ENCODE results near the gene CHRNA5. TPM values are rescaled to one million over a fixed set of nuclear protein-coding genes. Genes with fewer than 3 reads are reported as not detected.

Gene CHRNA5
- total and polyA plus RNA-seq, 12 donors: 0.18 to 1.7 (median 1.3) TPM; not detected in 1

DNA sequence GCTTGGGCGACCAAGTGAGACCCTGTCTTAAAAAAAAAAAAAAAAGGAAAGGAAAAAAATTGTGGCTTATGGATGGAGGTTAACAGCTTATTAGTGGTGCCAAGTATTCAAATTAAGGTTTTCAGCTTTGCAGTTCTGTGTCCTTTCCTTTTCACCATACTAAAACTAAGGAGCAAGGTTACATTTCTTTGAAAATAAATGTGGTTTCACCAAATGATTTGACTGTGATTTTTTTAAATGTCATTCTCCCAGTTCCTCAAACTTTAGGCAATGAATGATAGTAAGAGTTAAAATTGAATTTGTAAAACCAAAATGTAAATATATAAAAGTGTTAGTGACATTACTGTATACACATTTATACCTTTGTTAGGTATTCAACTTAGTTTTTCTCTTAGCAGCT is 9.6 kb downstream of the CHRNA5 start:
- H3K27ac ChIP-seq: no peak overlapping the region
- 82 to 100% (median 88%) methylated on average over 1 of the region's 1 CpG for WGBS, 4 donors
- intact Hi-C loops (cut with DNase I): no loop called here
- H3K27me3 ChIP-seq: peaks cover 10% of the 10 kb centered on the region
- H3K4me1 ChIP-seq (replicated peaks in 1 of 2): no peaks in the 10 kb centered on the region
- no peak overlapping the region for H3K4me3 ChIP-seq
- H3K36me3 ChIP-seq (replicated peaks in 1 of 2): no peaks in the 10 kb centered on the region
- TF ChIP-seq, protein P1, sequence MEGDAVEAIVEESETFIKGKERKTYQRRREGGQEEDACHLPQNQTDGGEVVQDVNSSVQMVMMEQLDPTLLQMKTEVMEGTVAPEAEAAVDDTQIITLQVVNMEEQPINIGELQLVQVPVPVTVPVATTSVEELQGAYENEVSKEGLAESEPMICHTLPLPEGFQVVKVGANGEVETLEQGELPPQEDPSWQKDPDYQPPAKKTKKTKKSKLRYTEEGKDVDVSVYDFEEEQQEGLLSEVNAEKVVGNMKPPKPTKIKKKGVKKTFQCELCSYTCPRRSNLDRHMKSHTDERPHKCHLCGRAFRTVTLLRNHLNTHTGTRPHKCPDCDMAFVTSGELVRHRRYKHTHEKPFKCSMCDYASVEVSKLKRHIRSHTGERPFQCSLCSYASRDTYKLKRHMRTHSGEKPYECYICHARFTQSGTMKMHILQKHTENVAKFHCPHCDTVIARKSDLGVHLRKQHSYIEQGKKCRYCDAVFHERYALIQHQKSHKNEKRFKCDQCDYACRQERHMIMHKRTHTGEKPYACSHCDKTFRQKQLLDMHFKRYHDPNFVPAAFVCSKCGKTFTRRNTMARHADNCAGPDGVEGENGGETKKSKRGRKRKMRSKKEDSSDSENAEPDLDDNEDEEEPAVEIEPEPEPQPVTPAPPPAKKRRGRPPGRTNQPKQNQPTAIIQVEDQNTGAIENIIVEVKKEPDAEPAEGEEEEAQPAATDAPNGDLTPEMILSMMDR (IDR thresholded peaks at IDR 0.05): no peak
- TF ChIP-seq POLR2A (IDR thresholded peaks at IDR 0.05): no peak
- DNase-seq: no peak
- H3K9me3 ChIP-seq (replicated peaks in 1 of 3): no peaks in the 10 kb centered on the region

DNA sequence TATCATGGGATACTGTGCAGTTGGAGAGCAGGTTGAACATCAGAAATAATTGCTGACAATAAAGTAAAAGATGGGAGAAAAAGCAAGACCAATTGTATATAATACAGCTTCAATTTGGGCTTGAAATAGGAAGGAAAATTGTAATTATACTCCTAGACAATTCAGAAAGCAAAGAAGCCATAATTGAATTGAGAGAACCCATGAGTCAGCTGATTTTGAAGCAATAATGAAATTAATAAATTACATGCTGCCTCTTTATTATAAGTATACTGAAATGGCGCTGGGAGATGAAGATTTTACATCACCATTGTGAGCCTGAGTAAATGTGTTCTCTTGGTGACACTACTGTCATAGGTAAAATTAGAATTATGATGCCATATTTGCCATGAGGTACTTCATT is 32.3 kb downstream of the CHRNA5 start:
- H3K36me3 ChIP-seq (replicated peaks in 1 of 2): no peaks in the 10 kb centered on the region
- H3K4me3 ChIP-seq: no peak overlapping the region
- intact Hi-C loops (cut with DNase I): no loop called here
- no peak for TF ChIP-seq POLR2A (IDR thresholded peaks at IDR 0.05)
- TF ChIP-seq, protein P1 (IDR thresholded peaks at IDR 0.05): no peak
- H3K4me1 ChIP-seq (replicated peaks in 1 of 2): no peaks in the 10 kb centered on the region
- 81 to 97% (median 88%) methylated on average over 1 of the region's 1 CpG for WGBS, 4 donors
- no peaks in the 10 kb centered on the region for H3K27me3 ChIP-seq
- H3K27ac ChIP-seq: no peak overlapping the region
- H3K9me3 ChIP-seq (replicated peaks in 1 of 3): no peaks in the 10 kb centered on the region
- no peak for DNase-seq

DNA sequence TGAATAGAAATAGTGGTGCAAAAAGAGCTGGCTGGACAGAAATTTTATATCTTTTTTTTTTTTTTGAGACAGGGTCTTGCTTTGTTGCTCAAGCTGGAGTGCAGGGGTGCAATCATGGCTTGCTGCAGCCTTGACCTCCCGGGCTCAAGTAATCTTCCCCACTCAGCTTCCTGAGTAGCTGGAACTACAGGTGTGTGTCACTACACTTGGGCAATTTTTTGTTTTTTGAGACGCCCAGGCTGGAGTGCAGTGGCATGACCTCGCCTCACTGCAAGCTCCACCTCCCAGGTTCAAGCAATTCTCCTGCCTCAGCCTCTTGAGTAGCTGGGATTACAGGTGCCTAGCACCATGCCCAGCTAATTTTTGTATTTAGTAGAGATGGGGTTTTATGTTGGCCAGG is 33.0 kb downstream of the CHRNA5 start:
- no peak for DNase-seq
- intact Hi-C loops (cut with DNase I): no loop called here
- Histone ChIP-seq H3K4me1 (replicated peaks in 1 of 2) (no peaks in the 10 kb centered on the region), H3K27me3 (peaks cover 4% of the 10 kb centered on the region), H3K9me3 (replicated peaks in 1 of 3) (no peaks in the 10 kb centered on the region), H3K36me3 (replicated peaks in 1 of 2) (no peaks in the 10 kb centered on the region), H3K27ac (no peak overlapping the region), H3K4me3 (no peak overlapping the region)
- no peak for TF ChIP-seq POLR2A (IDR thresholded peaks at IDR 0.05)
- TF ChIP-seq, protein P1 (IDR thresholded peaks at IDR 0.05): no peak
- WGBS, 4 donors: 79 to 88% (median 82%) methylated on average over 3 of the region's 3 CpGs

DNA sequence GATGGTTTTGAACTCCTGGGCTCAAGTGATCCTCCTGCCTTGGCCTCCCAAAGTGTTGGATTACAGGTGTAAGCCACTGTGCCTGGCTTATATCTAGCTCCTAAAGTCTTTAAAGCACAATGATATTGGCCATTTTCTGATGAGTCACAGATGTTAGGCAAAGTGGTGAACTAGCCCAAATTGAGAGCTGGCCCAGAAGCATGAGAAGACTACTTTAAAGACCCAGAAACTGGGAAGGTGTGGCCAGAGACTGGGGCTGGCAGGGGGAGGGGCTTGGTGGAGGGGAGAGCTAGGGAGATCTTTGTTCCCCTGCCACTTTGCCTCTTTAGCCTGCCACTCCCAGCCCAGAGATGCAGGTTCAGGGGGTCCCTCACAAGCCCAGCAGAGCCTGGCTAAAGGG is 33.9 kb downstream of the CHRNA5 start:
- intact Hi-C loops (cut with DNase I): no loop called here
- H3K4me1 ChIP-seq (replicated peaks in 1 of 2): no peaks in the 10 kb centered on the region
- no peak overlapping the region for H3K27ac ChIP-seq
- no peak overlapping the region for H3K4me3 ChIP-seq
- DNase-seq: no peak
- no peaks in the 10 kb centered on the region for H3K9me3 ChIP-seq (replicated peaks in 1 of 3)
- no peaks in the 10 kb centered on the region for H3K36me3 ChIP-seq (replicated peaks in 1 of 2)
- peaks cover 4% of the 10 kb centered on the region for H3K27me3 ChIP-seq
- TF ChIP-seq, protein P1 (IDR thresholded peaks at IDR 0.05): no peak
- TF ChIP-seq POLR2A (IDR thresholded peaks at IDR 0.05): no peak

Measured in adrenal gland (tissue), 12 donors.